HCT116 (cell line): ENCODE results near the gene EEPD1.

Experiments
- CEBPB ChIP-seq: IDR thresholded peaks from 2 replicates; pipeline ENCODE4 v1.6.1; 2012; ENCODE audit warnings: low read depth
- CTCF ChIP-seq, 3 experiments: fragments of 200-600 bp in 1 of 3; sonication (generic) in 1 of 3; IDR thresholded peaks in 2 of 3; conservative IDR thresholded peaks in 1 of 3; 2 replicates each; pipeline ENCODE4 v1.5.1; 2012 to 2017; ENCODE audit warnings: low read depth in 2 of 3, low read length in 2 of 3, antibody characterized with exemption in 1 of 3, borderline replicate concordance in 1 of 3, control low read depth in 1 of 3, mild to moderate bottlenecking in 1 of 3, mixed read lengths in 1 of 3, mixed run types in 1 of 3, moderate library complexity in 1 of 3; ENCODE audit not compliant: insufficient read depth in 1 of 3
- EGR1 ChIP-seq: IDR thresholded peaks from 2 replicates; pipeline ENCODE4 v1.6.1; 2012; ENCODE audit warnings: low read depth
- EZH2 ChIP-seq: fragments of 200-600 bp; sonication (generic); IDR thresholded peaks from 2 replicates; pipeline ENCODE4 v1.6.1; 2017; ENCODE audit warnings: antibody characterized with exemption, mixed run types
- EZH2phosphoT487 ChIP-seq: fragments of 200-600 bp; IDR thresholded peaks from 2 replicates; pipeline ENCODE4 v1.6.1; 2018; ENCODE audit warnings: antibody characterized with exemption, borderline replicate concordance
- JUND ChIP-seq: IDR thresholded peaks from 2 replicates; pipeline ENCODE4 v1.6.1; 2012
- POLR2A ChIP-seq: IDR thresholded peaks from 2 replicates; pipeline ENCODE4 v1.7.0; 2011; ENCODE audit warnings: borderline replicate concordance; ENCODE audit not compliant: insufficient read depth, insufficient read length; ENCODE audit errors: extremely low read depth
- POLR2AphosphoS5 ChIP-seq: IDR thresholded peaks from 2 replicates; pipeline ENCODE4 v1.6.1; 2011; ENCODE audit warnings: mild to moderate bottlenecking, low read depth, low read length, moderate library complexity
- RAD21 ChIP-seq: IDR thresholded peaks from 2 replicates; pipeline ENCODE4 v1.6.1; 2012; ENCODE audit warnings: low read depth, mild to moderate bottlenecking
- SIN3A ChIP-seq: IDR thresholded peaks from 2 replicates; pipeline ENCODE4 v1.6.1; 2012; ENCODE audit warnings: low read depth
- SP1 ChIP-seq: IDR thresholded peaks from 2 replicates; pipeline ENCODE4 v1.6.1; 2012; ENCODE audit warnings: low read depth
- ZNF274 ChIP-seq: fragments of 200-500 bp; sonication (Bioruptor generic); IDR thresholded peaks from 2 replicates; pipeline ENCODE4 v1.6.1; 2014; ENCODE audit warnings: mild to moderate bottlenecking, low read depth, low read length, inconsistent platforms
- TF ChIP-seq, protein P1 (sequence below): IDR thresholded peaks from 2 replicates; pipeline ENCODE4 v1.6.1; 2012; ENCODE audit warnings: low read depth
- TF ChIP-seq, protein P2 (sequence below): IDR thresholded peaks from 2 replicates; pipeline ENCODE4 v1.6.1; 2012

DNA sequence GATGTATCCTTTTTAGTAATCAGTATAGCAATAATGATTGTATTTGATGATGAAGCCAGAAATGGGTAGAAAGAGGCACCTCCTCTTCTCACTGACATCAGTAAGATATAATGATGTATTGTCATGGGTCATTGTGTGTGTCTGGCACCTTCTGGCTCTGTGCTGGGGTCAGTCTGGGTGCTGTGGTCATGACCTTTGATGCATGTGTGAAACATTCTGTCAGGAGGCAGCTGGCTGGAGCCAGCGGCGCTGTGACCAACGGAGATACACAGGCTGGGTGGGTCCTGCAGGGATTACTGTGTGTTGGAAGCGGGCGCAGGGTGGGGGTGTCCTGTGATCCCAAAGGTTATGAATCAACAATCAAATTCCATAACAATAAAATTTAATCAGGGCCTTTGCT is 35.2 kb downstream of the EEPD1 start:
- TF ChIP-seq CTCF (IDR thresholded peaks at IDR 0.05 in 2 of 3, conservative IDR thresholded peaks at IDR 0.05 in 1 of 3; ENCODE audit: borderline replicate concordance in 1 of 3, insufficient read depth in 1 of 3, low read depth in 2 of 3, low read length in 2 of 3) = no peak
- TF ChIP-seq EZH2 = no peak
- no peak for TF ChIP-seq RAD21
- no peak for TF ChIP-seq SIN3A
- no peak for TF ChIP-seq EGR1
- TF ChIP-seq POLR2A = no peak
- TF ChIP-seq JUND = no peak
- no peak for TF ChIP-seq ZNF274
- no peak for TF ChIP-seq POLR2AphosphoS5
- no peak for TF ChIP-seq SP1
- TF ChIP-seq, protein P1, sequence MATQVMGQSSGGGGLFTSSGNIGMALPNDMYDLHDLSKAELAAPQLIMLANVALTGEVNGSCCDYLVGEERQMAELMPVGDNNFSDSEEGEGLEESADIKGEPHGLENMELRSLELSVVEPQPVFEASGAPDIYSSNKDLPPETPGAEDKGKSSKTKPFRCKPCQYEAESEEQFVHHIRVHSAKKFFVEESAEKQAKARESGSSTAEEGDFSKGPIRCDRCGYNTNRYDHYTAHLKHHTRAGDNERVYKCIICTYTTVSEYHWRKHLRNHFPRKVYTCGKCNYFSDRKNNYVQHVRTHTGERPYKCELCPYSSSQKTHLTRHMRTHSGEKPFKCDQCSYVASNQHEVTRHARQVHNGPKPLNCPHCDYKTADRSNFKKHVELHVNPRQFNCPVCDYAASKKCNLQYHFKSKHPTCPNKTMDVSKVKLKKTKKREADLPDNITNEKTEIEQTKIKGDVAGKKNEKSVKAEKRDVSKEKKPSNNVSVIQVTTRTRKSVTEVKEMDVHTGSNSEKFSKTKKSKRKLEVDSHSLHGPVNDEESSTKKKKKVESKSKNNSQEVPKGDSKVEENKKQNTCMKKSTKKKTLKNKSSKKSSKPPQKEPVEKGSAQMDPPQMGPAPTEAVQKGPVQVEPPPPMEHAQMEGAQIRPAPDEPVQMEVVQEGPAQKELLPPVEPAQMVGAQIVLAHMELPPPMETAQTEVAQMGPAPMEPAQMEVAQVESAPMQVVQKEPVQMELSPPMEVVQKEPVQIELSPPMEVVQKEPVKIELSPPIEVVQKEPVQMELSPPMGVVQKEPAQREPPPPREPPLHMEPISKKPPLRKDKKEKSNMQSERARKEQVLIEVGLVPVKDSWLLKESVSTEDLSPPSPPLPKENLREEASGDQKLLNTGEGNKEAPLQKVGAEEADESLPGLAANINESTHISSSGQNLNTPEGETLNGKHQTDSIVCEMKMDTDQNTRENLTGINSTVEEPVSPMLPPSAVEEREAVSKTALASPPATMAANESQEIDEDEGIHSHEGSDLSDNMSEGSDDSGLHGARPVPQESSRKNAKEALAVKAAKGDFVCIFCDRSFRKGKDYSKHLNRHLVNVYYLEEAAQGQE = no peak
- TF ChIP-seq, protein P2, sequence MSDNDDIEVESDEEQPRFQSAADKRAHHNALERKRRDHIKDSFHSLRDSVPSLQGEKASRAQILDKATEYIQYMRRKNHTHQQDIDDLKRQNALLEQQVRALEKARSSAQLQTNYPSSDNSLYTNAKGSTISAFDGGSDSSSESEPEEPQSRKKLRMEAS = no peak
- no peak for TF ChIP-seq CEBPB
- no peak for TF ChIP-seq EZH2phosphoT487
